Hematopoietic multipotent progenitor cell treated with erythropoietin and hydrocortisone succinate and interleukin-3 and kit ligand, for 15 days (in vitro differentiated cells): Measurements from ENCODE around the gene TRIM73.
"Not testable (repeated sequence)": the region's sequence is repeated elsewhere in the genome, so short reads cannot be mapped to it uniquely, and the experiment has no call there.

ENCODE experiments used
- DNase-seq: peaks from one replicate; pipeline ENCODE4 v3.0.0-alpha.2; 2015; ENCODE audit warnings: low spot score

Gene TRIM73

DNA sequence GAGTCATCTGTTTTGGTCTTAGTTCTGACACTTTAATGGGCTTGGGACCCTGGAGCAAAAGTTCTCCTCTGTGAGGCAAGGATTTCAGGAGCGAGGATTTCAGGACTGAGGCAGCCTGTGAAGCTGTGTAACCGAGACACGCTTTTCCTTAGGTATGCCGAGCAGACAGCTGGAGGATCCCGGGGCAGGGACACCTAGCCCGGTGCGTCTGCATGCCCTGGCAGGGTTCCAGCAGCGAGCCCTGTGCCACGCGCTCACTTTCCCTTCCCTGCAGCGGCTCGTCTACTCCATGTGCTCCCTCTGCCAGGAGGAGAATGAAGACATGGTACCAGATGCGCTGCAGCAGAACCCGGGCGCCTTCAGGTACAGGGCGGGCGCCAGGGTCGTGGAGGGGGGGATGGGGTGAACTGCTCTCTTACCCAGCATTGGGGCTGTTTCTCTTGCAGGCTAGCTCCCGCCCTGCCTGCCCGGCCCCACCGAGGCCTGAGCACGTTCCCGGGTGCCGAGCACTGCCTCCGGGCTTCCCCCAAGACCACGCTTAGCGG is 20.5 kb downstream of the TRIM73 start:
- DNase-seq: not testable (repeated sequence)

DNA sequence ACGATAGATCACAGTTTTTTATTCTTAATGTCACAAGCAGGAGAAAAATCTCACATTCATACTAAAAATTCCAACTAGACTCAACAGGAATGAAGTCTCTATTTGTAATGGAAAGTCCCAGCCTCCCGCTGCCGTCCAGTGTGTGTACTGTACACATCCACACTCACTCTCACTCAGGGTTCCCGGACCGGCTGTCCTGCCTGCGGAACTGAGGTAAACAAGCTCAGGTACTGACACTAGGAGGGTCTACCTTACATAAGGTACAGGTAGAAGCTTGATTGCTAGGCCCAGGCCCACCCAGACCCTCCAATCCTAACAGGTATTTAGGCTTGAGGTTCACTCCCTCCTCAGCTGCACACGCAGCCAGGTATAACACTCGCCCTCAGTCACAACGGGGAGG is 21.4 kb downstream of the TRIM73 start:
- DNase-seq: not testable (repeated sequence)

DNA sequence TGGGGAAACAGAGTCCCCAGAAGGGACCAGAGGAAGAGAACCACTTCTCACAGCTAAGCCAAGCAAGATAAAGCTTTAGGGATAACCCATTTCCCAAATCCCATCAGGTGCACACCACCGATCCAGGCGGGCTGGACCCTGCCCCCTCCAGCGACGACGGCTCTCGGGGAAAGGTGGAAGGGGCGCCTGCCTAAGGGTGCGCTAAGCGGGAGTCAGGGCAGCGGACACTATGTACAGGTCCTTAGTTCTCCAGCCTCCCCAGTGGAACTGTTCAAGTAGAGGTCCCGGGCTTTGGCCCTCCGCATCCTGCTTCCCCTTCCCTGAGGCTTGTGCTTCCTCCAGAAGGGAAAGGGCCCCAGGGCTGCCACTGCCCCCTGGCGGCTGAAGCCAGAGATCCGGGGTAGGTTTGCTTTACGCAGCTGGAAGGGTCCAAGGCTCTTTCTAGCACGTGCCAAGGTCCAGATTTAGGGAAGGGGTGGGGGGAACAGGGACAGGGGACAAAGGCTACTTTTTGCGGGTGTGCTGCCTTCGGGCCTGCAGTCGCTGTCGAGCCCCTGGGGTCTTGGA is 22.9 kb downstream of the TRIM73 start:
- not testable (repeated sequence) for DNase-seq

DNA sequence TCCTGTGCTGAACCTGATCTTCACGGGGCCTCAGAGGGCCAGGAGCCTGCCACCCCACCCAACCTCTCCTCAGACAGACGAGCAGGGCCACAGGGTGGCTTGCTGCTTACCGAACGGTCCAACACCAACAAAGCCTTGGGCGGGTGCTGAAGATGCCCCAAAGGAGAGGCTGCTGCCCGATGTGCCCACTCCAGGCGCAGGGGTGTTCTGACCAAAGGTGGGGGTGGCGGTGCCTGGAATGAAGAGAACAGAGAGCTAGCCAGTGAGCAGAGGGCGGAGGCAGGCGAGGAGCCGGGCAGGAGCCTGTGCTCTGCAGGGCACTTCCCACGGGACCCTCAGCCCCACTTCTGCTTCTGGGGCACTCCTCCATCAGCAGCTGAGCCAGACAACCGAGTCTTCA is 23.8 kb downstream of the TRIM73 start:
- DNase-seq: not testable (repeated sequence)

DNA sequence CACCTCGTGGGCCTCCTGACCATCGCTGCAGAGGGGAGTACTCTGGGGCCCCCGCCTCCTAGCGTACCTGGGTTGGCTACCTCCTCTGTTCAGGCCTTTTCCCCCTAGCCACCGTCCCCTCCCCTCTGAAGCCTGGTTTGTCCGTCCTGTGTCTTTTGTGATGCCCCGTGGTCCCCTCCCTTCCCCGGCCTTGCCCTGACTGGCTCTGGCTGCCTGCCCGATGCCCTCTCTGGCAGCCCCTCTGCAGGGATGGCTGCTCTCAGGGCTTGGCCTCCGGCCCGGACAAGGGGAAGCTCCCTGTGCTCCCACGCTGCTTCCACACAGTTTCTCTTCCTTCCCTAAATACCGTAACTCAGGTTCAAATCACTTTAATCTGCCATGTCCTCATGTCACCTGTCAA is 24.3 kb downstream of the TRIM73 start:
- DNase-seq: not testable (repeated sequence)

DNA sequence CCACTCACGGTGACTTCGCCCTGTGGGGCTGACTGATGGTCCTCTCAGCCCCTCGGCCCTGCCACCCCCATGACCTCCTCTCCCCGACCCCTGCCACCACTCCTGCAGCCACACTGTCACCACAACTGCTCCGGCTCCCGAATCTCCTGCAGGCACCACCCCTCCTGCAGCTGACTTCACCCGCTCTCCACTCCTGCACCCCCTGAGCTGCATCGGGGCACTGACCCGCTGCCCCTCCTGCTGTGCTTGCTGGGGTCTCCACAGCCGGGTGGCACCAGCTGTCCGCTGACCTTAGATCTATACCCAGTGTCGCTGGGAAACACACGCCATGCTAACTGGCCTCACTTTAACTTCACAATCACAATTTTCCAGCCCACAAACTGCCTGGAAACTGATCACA is 24.7 kb downstream of the TRIM73 start:
- DNase-seq: not testable (repeated sequence)

DNA sequence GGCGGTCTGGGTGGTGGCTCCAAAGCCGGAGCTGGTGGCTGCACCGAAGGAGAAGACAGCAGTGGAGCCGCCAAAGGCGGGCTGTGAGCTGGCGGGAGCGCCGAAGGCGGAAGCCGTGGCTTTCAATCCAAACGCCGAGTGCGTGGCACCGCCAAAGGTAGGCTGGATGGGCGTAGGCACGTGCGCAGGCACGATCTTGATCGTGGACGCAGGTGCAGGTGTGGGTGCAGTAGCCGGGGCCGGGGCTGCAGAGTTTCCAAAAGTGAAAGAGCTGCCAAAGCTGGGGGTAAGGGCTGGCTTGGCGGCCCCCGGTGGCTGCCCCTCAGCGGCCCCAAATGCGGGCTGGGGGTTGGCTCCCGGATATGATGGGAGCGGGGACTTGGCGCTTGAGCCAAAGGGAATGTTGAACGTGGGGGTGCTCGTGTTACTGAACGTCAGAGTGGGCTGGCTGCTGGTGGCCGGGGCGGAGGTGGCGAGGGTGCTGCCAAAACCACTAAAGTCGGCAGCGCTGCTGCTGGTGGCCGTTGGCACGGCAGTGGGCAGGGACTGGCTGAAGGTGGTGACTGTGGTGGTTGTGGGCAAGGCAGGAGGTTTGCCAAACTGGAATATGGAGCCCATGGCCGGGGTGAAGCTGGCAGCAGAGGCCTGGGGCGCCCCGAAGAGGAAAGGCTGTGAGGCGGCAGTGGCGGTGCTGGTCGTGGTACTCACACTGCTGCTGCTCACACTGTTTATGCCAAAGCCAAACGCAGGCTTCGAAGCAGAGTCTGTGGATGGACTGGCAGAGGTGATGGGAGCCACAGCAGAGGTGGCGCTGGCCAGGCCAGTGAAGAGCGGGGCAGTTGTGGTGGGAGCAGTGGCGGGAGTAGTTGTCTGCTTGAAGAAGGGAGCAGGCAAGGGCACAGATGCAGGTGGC is 26.6 kb downstream of the TRIM73 start:
- not testable (repeated sequence) for DNase-seq

DNA sequence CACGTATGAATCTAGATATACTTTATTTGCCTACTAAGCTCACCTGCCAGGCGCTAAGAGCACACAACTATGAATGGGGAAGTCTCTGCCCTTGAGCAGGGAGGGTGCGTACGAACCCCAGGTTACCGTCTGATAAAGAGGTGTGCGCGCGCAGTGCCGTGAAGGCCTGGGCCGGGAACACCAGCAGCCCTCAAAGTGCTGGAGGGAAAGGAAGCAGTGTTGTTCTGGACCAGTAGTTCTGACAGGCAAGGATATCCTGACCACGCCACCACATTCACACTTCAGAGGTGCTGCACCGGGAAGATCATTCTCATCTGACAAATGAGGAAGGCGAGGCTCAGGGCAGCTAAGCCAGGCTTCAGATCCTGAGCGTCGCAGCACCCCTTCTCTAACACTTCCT is 28.1 kb downstream of the TRIM73 start:
- not testable (repeated sequence) for DNase-seq

DNA sequence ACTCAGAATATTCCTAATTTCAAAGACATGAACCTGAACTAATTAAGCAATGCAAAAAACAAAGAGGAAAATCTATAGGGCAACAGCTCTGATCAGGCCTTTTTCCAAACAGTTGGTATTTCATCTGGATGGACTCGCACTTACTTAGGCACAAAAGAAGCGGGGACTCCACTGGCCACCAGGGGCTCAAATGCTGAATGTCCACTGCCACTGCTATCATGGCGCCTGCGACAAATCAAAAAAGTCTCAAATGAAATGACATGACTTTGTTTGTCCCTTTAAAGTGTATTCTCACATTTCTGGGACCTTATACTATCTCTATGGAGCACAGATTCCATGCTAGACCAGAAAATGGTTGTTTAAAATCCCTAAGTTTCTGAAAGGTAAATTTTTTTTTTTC is 43.6 kb downstream of the TRIM73 start:
- DNase-seq: not testable (repeated sequence)

DNA sequence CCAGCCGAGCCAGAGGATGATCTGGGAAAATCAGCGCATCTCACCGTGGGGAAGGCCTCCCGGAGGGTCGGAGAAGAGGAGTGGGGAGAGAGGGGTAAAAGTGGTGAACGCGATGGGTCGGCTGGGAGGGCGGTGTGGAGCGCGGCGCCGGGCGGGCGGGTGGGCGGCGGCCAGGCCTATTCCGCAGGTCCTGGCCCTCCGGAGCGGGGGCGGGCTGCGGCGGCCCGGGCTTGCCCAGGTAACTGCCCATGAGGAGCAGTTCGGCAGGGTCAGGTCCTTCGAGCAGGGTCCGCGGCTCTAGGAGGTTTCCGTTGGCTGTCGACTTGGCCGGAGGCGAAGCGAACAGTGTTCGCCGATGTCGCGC is 46.7 kb downstream of the TRIM73 start:
- DNase-seq: not testable (repeated sequence)

DNA sequence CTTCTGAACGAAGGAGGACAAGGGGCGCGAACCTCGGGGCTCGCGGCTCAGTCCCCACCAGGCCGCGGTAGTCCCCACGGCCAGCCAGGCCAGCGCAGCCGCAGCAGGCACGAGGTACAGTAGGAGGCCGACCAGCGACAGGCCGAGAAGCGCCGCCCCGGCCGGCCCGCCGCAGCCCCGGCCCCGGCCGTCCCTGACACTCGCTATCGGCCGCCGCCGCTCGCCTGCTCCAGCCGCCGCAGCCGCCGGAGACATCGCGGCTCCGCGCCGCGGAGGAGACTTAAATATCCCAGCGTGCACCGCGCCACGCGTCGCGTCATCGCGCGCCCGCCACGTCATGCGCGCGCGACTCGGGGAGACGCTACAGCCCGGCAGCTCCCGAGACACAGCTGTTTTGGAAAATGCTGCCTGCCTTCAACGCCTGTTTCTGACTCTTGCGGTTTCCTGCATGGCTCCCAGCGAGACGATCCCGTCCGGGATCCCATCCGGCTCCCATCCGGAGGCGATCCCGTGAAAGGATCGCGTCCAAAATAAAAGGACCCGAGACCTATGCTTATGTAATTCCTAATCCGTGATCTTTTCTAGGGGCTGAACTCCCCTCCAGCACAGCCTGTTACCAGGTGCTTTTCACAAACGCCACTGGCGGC is 47.2 kb downstream of the TRIM73 start:
- DNase-seq: peak; percentile 24

DNA sequence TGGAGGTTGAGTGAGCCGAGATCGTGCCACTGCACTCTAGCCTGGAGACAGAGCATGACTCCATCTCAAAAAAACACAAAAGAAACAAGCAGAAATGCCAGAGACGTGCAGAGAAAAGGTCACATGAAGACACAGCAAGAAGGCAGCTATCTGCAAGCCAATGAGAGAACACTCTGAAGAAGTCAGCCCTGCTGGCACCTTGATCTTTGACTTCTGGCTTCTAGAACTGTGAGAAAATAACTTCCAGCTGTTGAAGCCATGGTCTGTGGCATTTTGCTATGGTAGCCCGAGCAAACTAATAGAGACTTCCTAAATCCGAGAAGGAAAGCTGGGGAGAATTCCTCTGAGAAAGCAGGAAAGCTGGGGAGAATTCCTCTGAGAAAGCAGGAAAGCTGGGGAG is 54.5 kb downstream of the TRIM73 start:
- DNase-seq: not testable (repeated sequence)

DNA sequence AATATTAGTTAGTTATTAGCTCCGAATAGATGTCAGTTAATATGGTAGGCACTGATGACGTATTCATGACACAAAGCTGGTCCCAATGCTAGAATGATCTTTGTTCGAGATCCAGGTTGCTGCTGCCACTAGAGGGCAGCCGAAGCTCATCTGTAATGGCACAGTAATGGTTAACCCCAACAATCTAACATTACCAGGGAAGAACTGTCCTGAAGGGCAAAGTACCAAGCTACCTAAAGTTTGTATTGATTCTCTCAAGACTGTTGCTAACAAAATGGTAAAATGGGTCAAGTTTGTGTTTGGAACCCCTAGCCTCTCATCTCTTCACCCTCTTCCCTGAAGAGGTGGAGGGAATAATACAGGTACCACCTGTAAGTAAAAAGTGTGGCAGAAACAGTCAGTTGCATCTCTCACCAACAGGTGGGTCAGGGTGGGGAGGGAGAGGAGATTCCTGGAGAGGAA is 57.1 kb downstream of the TRIM73 start:
- DNase-seq: not testable (repeated sequence)
